ENCODE results near the gene GMPPB.
"Not testable (repeated sequence)": the region's sequence is repeated elsewhere in the genome, so short reads cannot be mapped to it uniquely, and the experiment has no call there.

GRCh38 chr3:49694409-49695070, 29.2 kb downstream of the GMPPB start:
- TF ChIP-seq CTCF, POLR2AphosphoS5, EP300, POLR2A (IDR thresholded peaks at IDR 0.05): not testable (repeated sequence)

Measured in sigmoid colon (tissue), 4 donors.